ENCODE data around the gene EHD1. TPM values are rescaled to one million over a fixed set of nuclear protein-coding genes. Genes with fewer than 3 reads are reported as not detected.

EHD1 gene
- total and polyA plus RNA-seq, 9 of the 15 experiments (the other 6 are each of a cell fraction or from before 2014, with no cell fraction given): 0.46 to 65.0 (median 16.4) TPM

GRCh38 chr11:64854534-64855502 lies 23.6 kb downstream of the EHD1 start (continued):
- TF ChIP-seq ATF2 (CRISPR knock-in tag; IDR thresholded peaks at IDR 0.05) (no peak), EP300 (IDR thresholded peaks at IDR 0.05; ENCODE audit: low read length) (peak; percentile 73; the same call in 1 of the 2 replicates), ZNF699 (CRISPR knock-in tag; IDR thresholded peaks at IDR 0.05; ENCODE audit: insufficient replicate concordance) (no peak), RBBP5 (IDR thresholded peaks at IDR 0.05; ENCODE audit: borderline replicate concordance, insufficient read depth, low read length, poor library complexity, severe bottlenecking) (no peak), XRCC5 (IDR thresholded peaks at IDR 0.05; ENCODE audit: low read depth, low read length) (peak; percentile 37; the same call in 1 of the 2 replicates), MCM3 (IDR thresholded peaks at IDR 0.05) (no peak), NUFIP1 (IDR thresholded peaks at IDR 0.05; ENCODE audit: partially characterized antibody) (no peak), ZNF324 (CRISPR knock-in tag; IDR thresholded peaks at IDR 0.05) (no peak), CLOCK (CRISPR knock-in tag; IDR thresholded peaks at IDR 0.05; ENCODE audit: borderline replicate concordance) (no peak), NONO (IDR thresholded peaks at IDR 0.05; ENCODE audit: low read depth in 2 of 2, low read length in 1 of 2) (peak in 1 of 2 experiments; percentile 52; a peak in 1 of 4 replicates), SRF (CRISPR knock-in tag; IDR thresholded peaks at IDR 0.05) (no peak), ZNF212 (CRISPR knock-in tag; IDR thresholded peaks at IDR 0.05) (no peak), THRAP3 (IDR thresholded peaks at IDR 0.05; ENCODE audit: borderline replicate concordance) (0 out of 2 replicates have a peak, but pooled peaks have one; percentile 48)

Data from K562 (cell line).